HEK293 (cell line): ENCODE data around the gene BAZ2B.

Experiments
- REPIN1 ChIP-seq: fragments of 450-650 bp; formaldehyde crosslinking; IDR thresholded peaks from 2 replicates; pipeline ENCODE4 v1.5.1; 2017; ENCODE audit warnings: missing biosample characterization, missing genetic modification characterization, low read depth
- TF ChIP-seq, protein P1 (sequence below): fragments of 450-650 bp; formaldehyde crosslinking; IDR thresholded peaks from 2 replicates; pipeline ENCODE4 v1.5.1; 2016; ENCODE audit warnings: missing biosample characterization, missing genetic modification characterization
- TF ChIP-seq, protein P2 (sequence below): fragments of 450-650 bp; formaldehyde crosslinking; IDR thresholded peaks from 2 replicates; pipeline ENCODE4 v1.5.1; 2016; ENCODE audit warnings: missing biosample characterization, missing genetic modification characterization

DNA sequence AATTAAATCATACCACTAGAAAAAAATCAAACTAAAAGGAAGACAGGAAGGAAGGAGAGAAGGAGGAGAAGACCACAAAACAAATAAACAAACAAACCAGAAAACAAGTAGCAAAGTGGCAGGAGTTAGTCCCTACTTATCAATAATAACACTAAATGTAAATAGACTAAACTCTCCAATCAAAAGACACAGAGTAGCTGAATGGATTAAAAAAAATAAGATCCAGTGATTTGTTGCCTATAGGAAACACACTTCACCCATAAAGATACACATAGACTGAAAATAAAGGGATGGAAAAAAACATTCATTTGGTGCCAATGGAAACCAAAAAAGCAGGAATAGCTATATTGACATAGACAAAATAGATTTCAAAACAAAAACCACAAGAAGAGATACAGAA lies 23.4 kb upstream of the BAZ2B start:
- TF ChIP-seq, protein P1, sequence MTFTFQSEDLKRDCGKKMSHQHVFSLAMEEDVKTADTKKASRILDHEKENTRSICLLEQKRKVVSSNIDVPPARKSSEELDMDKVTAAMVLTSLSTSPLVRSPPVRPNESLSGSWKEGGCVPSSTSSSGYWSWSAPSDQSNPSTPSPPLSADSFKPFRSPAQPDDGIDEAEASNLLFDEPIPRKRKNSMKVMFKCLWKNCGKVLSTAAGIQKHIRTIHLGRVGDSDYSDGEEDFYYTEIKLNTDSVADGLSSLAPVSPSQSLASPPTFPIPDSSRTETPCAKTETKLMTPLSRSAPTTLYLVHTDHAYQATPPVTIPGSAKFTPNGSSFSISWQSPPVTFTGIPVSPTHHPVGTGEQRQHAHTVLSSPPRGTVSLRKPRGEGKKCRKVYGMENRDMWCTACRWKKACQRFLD (tag by site-specific recombination), result no peak
- TF ChIP-seq, protein P2, sequence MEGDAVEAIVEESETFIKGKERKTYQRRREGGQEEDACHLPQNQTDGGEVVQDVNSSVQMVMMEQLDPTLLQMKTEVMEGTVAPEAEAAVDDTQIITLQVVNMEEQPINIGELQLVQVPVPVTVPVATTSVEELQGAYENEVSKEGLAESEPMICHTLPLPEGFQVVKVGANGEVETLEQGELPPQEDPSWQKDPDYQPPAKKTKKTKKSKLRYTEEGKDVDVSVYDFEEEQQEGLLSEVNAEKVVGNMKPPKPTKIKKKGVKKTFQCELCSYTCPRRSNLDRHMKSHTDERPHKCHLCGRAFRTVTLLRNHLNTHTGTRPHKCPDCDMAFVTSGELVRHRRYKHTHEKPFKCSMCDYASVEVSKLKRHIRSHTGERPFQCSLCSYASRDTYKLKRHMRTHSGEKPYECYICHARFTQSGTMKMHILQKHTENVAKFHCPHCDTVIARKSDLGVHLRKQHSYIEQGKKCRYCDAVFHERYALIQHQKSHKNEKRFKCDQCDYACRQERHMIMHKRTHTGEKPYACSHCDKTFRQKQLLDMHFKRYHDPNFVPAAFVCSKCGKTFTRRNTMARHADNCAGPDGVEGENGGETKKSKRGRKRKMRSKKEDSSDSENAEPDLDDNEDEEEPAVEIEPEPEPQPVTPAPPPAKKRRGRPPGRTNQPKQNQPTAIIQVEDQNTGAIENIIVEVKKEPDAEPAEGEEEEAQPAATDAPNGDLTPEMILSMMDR (tag by site-specific recombination), result no peak
- no peak for TF ChIP-seq REPIN1 (tag by site-specific recombination)
